DMS 273 (cell line): ENCODE results near the gene CAMSAP3.

ENCODE experiments used
- DNase-seq: peaks from one replicate; lab custom pipeline; 2025; ENCODE audit not compliant: unreplicated experiment; lab: John Stamatoyannopoulos, UW

Gene CAMSAP3

GRCh38 chr19:7612282-7613274 is 16.9 kb downstream of the CAMSAP3 start:
- DNase-seq = no peak

GRCh38 chr19:7614859-7615741 is 19.4 kb downstream of the CAMSAP3 start:
- DNase-seq = no peak

GRCh38 chr19:7617172-7617571 is 21.5 kb downstream of the CAMSAP3 start:
- DNase-seq = no peak

- no peak for DNase-seq
Observed at GRCh38 chr19:7617735-7618134, 22.1 kb downstream of the CAMSAP3 start.

GRCh38 chr19:7618348-7618747 is 22.7 kb downstream of the CAMSAP3 start:
- peak; percentile 48 for DNase-seq

GRCh38 chr19:7618771-7619510 is 23.3 kb downstream of the CAMSAP3 start:
- DNase-seq = peak; percentile 48

- DNase-seq = no peak
Observed at GRCh38 chr19:7619671-7620441, 24.2 kb downstream of the CAMSAP3 start.

GRCh38 chr19:7620442-7621412 is 25.1 kb downstream of the CAMSAP3 start:
- DNase-seq = no peak

GRCh38 chr19:7622933-7623685 is 27.4 kb downstream of the CAMSAP3 start:
- peak; percentile 25 for DNase-seq

GRCh38 chr19:7623725-7624603 is 28.3 kb downstream of the CAMSAP3 start:
- no peak for DNase-seq

- no peak for DNase-seq
Observed at GRCh38 chr19:7624810-7625209, 29.1 kb downstream of the CAMSAP3 start.

- DNase-seq = no peak
Observed at GRCh38 chr19:7625763-7626372, 30.2 kb downstream of the CAMSAP3 start.

- DNase-seq = no peak
Observed at GRCh38 chr19:7627166-7627565, 31.5 kb downstream of the CAMSAP3 start.

- DNase-seq = no peak
Observed at GRCh38 chr19:7628589-7629311, 33.1 kb downstream of the CAMSAP3 start.

GRCh38 chr19:7629347-7630054 is 33.8 kb downstream of the CAMSAP3 start, which contains the start of the genes PET100 and XAB2:
PET100 (plus strand) TSS chr19:7629793; CDS start chr19:7629834, 41 bp downstream.
XAB2 (minus strand) TSS chr19:7629545; CDS start chr19:7629527, 18 bp downstream.
- peak; percentile 99 for DNase-seq
